Stimulated activated CD4-positive, alpha-beta T cell treated with anti-CD3 and anti-CD28 coated beads, Interleukin-12 subunit alpha, Interleukin-12 subunit beta, amount 100 ng/mL, for 48 hours (primary cell): ENCODE data around the gene TCF23.
A peak's percentile ranks its signal among the peaks of the same experiment; 100 is the strongest.

Experiments
- DNase-seq, 3 donors: peaks; one replicate each; pipeline ENCODE4 v3.0.0-alpha.2; 2020; ENCODE audit warnings: low read depth in 2 of 3, low spot score in 1 of 3

Gene TCF23

GRCh38 chr2:27128668-27129571, 19.9 kb upstream of the TCF23 start:
- DNase-seq: no peak

- DNase-seq: no peak
Measured at GRCh38 chr2:27130396-27130795, 18.4 kb upstream of the TCF23 start.

DNA sequence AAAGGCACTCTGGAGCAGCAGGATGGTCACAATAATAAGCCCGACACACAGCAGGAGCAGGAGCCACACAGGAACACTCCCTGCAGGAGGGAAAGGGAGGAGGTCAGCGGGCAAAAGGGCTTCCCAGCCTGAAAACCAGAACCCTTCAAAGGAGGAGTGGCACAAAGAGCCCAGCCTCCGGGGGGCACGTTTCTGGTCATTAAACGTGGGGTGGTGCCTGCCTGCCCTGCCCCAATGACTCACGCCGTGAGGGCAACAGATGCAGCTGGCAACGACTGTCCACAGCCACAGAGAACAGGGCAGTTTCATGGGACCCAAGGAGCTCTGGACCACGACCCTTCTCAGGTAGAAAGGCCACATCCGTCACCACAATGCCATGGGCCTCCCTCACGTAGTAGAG, 17.4 kb upstream of the TCF23 start:
- no peak for DNase-seq

DNA sequence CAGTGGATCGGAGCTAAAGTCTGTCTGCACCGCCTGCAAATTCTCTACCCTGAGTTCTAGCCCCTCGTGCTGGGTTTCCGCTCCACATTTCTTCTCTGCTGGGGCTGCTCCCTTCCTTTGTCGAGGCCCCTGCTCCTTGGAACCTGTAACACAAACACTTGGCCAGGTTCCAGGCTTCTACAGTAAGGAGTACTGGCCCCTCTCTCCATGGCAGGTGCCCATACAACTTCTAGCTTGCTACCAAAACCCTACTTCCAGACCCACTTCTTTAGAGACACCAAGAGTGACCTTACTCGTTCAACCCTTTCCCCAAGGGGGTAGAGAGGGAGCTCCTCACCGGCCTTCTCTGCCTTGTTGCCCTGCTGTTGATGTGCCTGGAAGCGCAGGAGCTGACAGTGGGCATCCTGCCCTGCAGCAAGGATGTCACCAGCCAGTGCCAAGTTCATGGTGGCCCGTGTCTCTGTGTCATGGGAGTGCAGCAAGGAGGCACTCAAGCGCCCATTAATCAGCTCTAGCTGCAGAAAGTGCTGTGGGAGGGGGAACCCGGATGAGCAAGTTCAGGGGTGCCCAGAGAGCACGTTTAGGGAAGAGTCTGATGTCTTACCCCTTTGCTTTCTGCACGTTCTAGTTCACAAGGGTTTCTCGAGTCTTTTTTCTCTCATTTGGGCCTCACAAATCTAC, 15.5 kb upstream of the TCF23 start:
- no peak for DNase-seq

DNA sequence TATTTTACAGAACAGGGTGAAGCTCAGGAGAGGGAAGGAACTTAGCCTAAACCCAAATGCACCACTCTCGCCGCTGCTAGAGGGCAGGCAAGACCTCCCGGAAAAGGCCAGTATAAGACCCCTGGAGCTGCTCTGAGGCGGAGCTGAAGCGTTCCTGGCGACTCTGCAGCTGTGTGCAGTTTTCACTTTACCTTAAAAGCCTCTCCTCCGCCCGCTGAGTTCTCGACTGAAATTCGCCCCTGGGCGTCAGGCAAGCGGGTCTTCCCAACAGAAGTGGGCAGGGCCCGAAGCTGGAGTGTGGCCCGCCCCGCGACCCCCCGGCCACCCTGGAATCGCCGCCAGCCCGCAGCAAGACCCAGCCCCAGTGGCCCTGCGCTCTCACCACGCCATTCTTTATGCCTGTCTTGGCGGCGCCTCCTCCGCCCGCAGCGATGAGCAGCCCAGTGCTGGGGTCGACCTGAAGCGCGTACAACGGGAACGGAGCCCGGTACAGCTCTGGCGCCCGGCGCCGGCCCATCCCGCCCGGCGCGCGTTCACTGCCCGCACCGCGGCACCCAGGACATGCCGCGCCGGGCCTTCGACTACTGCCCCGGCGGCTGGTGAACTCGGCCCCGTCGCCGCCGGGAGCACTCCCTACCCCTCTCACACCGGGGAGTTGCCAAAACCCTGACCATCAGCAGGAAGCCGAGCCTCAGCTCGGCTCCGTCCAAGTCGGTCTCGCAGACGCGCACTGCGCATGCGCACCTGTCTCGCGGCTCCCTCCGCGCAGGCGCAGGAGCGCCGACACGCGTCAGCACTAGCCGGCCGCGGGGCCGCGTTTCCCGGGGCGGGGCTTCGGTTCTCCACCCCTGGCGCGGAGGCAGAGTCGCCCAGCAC, 14.7 kb upstream of the TCF23 start, which contains the start of gene PREB:
Gene PREB, minus strand, starts transcription at position 732 of the 876 bp plus-strand sequence. Its CDS starts 215 bp downstream, at position 517.
- peak; percentile 97 to 98 (median 98) for DNase-seq

- no peak for DNase-seq
Measured at GRCh38 chr2:27134781-27135477, 13.9 kb upstream of the TCF23 start.

DNA sequence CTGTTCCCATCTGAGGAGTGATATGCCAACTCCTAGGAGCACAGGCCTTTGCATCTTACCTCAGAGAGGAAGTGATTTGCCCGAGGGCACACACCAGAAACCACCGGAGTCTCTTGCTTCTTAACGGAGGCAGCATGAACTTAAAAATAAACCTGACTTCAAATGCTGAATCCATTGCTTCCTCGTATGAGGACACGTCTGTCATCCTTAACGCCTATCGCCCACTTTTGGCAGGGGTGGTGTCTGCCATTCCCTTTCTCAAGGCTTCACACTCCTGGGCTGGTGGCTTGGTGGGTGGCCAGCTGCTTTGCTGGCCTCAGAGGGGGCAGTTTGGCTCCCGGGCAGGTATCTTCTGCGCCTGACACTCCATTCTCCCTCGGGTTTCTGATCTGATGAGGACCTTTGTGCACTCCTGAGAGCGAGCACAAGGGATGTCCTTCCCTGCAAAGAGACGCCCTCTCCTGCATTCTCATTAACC, 13.3 kb upstream of the TCF23 start:
- DNase-seq: no peak

DNA sequence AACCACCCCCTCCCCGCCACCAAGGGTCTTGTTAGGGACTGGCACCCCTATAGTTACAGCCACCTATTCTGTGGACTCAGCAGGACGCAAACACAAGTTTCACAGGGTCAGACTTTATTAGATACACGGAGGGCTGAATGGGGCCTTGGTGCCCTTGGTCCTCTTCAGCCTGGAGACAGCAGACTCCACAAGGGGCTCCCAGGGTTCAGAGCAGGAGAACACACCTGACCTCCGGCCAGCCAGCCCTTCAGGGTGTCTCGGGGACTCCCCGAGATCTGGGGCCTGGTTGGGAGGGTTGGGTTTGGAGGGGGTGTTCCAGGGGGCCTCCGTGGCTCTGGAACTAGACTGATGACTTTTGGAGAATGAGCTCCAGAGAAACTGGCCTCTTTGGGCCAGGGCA, 12.1 kb upstream of the TCF23 start:
- no peak for DNase-seq

DNA sequence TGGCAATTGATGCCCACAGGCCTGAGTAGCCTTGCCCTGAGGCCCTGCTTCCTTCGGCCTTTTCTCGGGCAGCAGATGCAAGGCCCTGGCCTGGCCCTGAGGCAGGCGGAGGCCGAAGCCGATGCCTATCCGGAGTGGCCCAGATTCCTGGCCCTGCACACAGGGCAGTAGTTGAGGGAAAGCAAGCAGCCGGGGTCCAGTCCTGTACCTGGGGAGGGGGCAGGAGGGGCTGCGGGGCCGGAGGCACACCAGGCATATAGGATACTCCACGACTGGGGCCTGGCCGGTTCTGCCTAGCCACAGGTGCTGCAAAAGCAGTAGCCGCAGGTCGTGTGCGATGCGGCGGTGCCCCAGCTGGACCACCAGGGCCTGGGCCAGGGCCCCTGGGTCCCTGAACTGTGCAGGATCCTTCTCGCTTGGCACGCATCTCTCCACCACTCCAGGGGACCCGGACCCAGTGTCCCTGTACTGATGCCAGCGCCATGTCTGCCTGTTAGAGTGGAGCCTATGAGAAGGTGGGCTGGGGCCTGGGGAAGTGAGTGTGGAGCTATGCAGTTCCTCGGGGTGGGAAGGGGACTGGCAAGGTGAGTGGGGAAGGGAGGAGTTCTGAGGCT, 11.4 kb upstream of the TCF23 start:
- no peak for DNase-seq

DNA sequence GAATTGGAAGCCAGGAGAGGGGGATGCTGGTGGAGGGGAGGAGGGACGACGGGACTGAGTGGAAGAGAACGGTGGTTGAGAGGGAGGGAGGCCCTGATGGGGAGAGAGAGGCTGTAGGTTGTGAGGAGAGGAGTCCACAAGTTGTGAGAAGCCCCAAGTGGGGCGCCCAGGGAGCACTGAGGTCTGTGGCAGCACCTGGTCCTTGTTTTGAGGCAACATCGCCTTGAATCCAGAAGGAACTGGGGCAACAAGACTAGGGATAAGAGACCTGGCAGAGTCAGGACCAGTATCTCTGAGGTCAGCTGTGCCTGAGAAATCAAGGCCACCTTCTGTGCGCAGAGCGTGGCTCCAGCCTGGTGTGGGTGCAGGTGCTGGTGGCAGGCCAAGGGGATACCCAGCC, 10.7 kb upstream of the TCF23 start:
- no peak for DNase-seq

GRCh38 chr2:27139310-27139709, 9.5 kb upstream of the TCF23 start, which contains the start of gene PRR30:
PRR30 (minus strand) TSS chr2:27139410; CDS start chr2:27138329, 1,081 bp downstream.
- DNase-seq: no peak

GRCh38 chr2:27143285-27143684, 5.5 kb upstream of the TCF23 start:
- no peak for DNase-seq

- no peak for DNase-seq
Measured at GRCh38 chr2:27145682-27146081, 3.1 kb upstream of the TCF23 start.

DNA sequence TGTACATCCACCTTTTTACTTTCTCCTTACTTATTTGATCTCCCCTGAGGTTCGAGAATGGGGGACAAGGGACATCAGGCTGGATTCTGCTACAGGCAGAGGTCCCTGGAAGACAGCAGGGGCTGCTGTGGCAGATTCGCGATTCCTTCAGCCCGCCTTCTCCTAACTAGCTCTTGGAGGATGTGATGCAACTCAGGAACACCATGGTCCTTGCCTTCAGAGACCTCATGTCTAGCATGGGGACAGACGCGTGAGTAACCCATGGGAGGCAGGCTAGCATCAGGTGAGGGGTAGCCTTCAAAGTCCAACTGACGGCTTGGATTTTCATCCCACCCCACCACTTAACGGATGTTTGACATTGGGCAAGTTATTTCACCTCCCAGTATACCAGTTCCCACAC, 869 bp upstream of the TCF23 start:
- no peak for DNase-seq

GRCh38 chr2:27149570-27150405, 984 bp downstream of the TCF23 start:
- DNase-seq: no peak

GRCh38 chr2:27150639-27151230, 1.9 kb downstream of the TCF23 start:
- no peak for DNase-seq

- no peak for DNase-seq
Measured at GRCh38 chr2:27152102-27152795, 3.4 kb downstream of the TCF23 start.

DNA sequence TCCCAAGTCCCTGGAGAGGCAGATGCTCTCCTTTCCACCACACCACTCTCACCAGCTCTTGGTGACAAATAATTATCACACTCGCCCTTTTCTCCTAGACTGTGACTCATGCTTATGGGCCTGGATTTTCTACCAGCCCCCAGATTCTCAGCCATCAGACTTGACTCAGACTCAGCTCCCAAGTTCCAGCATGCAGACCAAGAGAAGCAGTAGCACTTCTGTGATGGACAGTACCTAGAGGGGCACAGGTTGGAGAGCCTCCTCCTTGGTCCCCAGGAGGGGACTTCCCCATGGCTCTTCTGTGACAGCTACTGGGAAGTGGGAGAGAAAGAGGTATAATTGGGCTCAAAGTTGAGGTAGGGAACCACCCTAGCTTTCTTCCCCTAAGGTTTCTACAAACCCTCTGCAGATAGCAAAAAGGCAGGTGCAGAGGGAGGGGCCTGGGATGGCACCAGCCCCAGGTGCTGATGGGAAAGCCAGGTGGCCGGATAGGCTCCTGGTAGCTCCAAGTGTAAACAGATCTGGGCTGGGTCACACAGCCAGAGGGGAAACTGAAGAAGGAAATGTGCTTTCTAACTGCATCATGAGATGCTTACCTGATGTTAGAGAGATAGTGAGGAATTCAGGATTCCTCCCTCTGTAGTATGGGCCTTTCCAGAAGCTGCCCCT, 4.1 kb downstream of the TCF23 start:
- DNase-seq: no peak
